GM12801 (cell line): Measurements from ENCODE around the gene UNC5C.

Experiments
- TF ChIP-seq, protein P1 (sequence below): IDR thresholded peaks from one replicate; pipeline ENCODE4 v1.5.1; 2011; ENCODE audit warnings: control low read depth; ENCODE audit not compliant: insufficient read length; ENCODE audit errors: extremely low read depth

Gene UNC5C

DNA sequence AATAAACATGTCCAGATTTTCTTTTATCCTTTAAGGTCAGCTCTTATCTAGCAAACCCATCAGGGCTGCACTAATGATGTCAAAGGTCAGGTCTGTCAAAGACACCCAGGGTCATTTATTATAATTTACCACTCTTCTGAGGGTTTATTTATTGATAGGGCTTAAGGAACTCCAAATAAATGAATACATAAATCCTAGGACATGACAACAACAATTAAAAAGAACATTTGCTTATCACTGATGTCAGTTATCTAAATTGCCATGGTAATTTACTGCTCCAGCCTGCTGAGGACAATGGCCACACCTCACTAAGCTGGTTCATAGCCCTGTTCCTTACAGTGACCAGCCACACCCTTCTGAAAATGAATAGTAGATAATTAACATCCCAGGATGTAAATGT lies 317.1 kb downstream of the UNC5C start:
- TF ChIP-seq, protein P1, sequence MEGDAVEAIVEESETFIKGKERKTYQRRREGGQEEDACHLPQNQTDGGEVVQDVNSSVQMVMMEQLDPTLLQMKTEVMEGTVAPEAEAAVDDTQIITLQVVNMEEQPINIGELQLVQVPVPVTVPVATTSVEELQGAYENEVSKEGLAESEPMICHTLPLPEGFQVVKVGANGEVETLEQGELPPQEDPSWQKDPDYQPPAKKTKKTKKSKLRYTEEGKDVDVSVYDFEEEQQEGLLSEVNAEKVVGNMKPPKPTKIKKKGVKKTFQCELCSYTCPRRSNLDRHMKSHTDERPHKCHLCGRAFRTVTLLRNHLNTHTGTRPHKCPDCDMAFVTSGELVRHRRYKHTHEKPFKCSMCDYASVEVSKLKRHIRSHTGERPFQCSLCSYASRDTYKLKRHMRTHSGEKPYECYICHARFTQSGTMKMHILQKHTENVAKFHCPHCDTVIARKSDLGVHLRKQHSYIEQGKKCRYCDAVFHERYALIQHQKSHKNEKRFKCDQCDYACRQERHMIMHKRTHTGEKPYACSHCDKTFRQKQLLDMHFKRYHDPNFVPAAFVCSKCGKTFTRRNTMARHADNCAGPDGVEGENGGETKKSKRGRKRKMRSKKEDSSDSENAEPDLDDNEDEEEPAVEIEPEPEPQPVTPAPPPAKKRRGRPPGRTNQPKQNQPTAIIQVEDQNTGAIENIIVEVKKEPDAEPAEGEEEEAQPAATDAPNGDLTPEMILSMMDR = no peak

DNA sequence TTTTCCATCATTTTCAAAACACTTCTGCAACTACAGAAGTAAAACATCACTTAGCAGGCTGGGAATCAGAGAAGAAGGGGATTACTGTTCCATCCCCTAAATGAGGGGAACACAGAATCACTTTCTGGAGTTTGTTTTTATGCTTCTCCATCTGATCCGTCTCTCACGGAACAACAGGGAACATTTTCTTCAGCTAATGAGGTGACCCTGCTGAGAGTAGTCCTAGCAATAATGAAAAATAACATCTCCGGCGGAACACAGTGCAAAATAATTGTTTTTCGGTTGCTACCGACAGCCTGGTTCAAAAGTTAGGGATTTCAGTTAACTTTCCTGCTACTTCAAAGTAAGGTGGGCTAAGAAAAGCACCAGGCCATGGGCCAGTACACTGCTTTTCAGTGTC lies 322.9 kb downstream of the UNC5C start:
- TF ChIP-seq, protein P1 = no peak

DNA sequence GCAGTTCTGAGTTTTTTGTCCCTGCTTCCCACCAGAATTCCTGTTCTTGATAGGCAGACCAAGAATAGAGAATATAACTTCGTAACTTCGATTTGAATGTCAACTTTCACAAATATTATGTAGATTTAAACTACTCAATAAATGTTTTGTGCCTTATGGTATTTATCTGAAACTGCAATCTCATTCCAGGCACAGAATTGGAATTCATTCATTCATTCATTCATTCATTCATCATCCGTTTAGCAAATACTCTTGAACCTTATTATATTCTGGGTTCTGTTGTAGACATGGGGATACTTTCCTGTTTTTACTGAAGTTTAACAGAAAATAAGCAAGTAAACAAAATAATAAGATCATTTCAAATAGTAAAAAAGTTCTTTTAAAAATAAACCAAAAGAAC lies 324.4 kb downstream of the UNC5C start:
- TF ChIP-seq, protein P1 = no peak

DNA sequence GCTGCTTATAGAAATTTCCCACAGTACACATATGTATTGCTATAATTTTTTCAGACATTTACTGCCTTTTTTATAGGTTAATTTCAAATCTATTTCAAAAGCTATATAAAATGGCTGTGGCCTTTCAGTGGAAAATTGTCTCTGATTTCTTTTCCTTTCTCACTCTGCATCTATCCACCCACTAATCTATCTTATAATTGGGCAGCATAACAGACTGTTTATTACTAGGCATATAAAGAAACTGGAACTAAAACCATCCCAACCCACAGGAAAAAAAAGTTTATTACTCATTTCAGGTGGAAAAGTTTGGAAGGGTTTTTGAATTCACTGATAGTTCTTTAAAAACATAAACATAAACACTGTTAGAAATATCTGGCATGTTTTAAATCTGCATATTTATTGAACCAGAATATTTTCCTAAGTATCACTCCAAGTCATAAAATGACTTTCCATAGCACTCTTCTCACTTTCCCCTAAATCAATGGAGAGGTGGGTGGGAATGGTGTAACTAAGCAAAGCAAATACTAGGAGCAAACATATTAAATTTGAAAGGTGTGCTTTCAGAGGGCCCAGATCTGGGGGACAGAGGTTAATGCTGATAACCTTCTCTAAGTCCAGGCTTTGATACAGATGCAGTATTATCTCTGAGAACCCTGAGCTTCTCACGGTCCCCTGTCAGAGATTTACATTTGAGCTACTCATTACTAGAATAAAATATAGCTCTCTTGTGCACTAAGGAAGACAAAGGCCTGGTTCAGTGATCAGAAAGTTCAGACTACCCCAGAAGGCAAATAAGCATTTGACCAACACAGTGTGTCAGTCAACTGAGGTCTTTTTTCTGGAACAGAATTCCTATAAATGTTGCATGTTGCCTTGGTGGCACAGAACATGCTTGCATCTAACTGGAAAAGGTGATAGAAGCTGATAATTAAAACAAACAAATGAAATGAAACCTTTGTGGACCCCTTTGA lies 328.3 kb downstream of the UNC5C start:
- TF ChIP-seq, protein P1 = no peak

DNA sequence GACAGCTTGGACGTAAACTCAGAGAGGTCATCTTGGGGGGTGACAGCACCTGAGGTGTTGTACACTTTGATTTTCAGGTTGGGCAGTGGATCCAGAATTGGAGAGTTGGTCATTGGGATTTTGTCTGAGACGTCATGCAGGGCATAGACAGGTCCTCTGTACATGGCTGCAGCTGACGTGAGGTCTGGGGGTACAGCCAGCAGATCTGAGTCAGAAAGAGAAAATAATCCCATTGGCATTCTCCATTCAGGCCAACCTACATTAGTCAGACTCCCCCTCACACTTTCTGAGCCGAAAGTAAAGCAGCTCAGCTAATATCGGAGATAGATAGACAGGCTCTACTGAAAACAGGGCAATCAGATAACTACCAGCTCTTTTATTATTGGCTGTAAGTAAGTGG lies 329.7 kb downstream of the UNC5C start:
- TF ChIP-seq, protein P1 = no peak

DNA sequence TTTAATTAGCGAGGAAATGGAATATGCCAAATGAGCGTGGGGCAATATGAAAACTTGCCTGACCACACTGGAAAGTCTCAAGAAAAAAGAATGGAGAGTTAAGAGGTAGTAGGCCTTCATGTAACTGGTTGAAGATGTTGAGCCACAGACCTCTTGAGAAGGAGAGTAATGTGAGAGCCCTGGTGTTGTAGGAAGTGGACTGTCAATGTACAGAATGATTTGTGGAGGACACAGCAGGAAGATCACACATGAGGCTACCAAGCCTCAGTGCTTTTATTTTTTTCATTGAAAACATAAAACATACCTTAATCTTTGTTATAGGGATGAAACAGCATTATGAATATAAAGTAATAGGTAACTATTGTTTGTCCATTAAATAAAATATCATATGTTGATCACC lies 331.6 kb downstream of the UNC5C start:
- TF ChIP-seq, protein P1 = no peak

DNA sequence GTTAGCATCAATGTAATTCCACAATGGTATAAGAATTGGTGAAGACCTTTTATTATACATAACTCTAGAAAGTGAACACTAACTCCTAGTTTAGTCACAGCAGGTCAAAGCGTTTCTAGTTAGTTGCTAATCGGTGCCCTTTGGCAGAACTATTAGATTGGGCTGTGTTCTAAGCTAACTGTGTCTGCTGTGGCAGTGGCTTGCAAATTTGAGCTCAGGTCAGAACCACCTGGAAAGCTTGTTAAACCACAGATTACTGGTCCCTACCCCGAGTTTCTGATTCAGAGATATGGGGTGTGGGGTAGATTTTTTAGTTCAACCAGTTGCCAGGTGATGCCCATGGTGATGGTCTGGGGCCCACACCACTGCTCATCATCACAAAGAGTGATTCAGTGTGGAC lies 332.1 kb downstream of the UNC5C start:
- TF ChIP-seq, protein P1 = no peak
